Measurements from ENCODE around the gene METAP1.
"Not testable (repeated sequence)": the region's sequence is repeated elsewhere in the genome, so short reads cannot be mapped to it uniquely, and the experiment has no call there.

The METAP1 gene

GRCh38 chr4:99082192-99082591 lies 86.7 kb downstream of the METAP1 start:
- Histone ChIP-seq H3K4me3 (ENCODE audit: low read length) (no peak overlapping the region), H3K27me3 (ENCODE audit: control insufficient read depth, insufficient read depth, low read length) (no peaks in the 10 kb centered on the region), H3K36me3 (ENCODE audit: insufficient read depth, low read length) (peaks cover 72% of the 10 kb centered on the region), H3K4me1 (ENCODE audit: control insufficient read depth, insufficient read depth, low read length) (peaks cover 2% of the 10 kb centered on the region), H3K9me3 (replicated peaks; ENCODE audit: low read length) (no peaks in the 10 kb centered on the region), H3K4me2 (ENCODE audit: low read length) (no peak overlapping the region), H3K9ac (ENCODE audit: low read depth, low read length) (no peak overlapping the region)

- H3K4me2 ChIP-seq (ENCODE audit: low read length) = no peak overlapping the region
- H3K9ac ChIP-seq (ENCODE audit: low read depth, low read length) = no peak overlapping the region
- H3K4me1 ChIP-seq (ENCODE audit: control insufficient read depth, insufficient read depth, low read length) = peaks cover 2% of the 10 kb centered on the region
- H3K4me3 ChIP-seq (ENCODE audit: low read length) = no peak overlapping the region
- H3K27me3 ChIP-seq (ENCODE audit: control insufficient read depth, insufficient read depth, low read length) = no peaks in the 10 kb centered on the region
- no peaks in the 10 kb centered on the region for H3K9me3 ChIP-seq (replicated peaks; ENCODE audit: low read length)
- peaks cover 55% of the 10 kb centered on the region for H3K36me3 ChIP-seq (ENCODE audit: insufficient read depth, low read length)
Measured at GRCh38 chr4:99084595-99084994, 89.1 kb downstream of the METAP1 start.

- Histone ChIP-seq H3K9me3 (replicated peaks; ENCODE audit: low read length) (no peaks in the 10 kb centered on the region), H3K4me1 (ENCODE audit: control insufficient read depth, insufficient read depth, low read length) (peaks cover 14% of the 10 kb centered on the region), H3K4me3 (ENCODE audit: low read length) (peak overlapping the region; percentile 95), H3K36me3 (ENCODE audit: insufficient read depth, low read length) (peaks cover 26% of the 10 kb centered on the region), H3K4me2 (ENCODE audit: low read length) (peak overlapping the region; percentile 87), H3K27me3 (ENCODE audit: control insufficient read depth, insufficient read depth, low read length) (no peaks in the 10 kb centered on the region), H3K9ac (ENCODE audit: low read depth, low read length) (peak overlapping the region; percentile 93)
Measured at GRCh38 chr4:99088023-99088449, 92.5 kb downstream of the METAP1 start.

DNA sequence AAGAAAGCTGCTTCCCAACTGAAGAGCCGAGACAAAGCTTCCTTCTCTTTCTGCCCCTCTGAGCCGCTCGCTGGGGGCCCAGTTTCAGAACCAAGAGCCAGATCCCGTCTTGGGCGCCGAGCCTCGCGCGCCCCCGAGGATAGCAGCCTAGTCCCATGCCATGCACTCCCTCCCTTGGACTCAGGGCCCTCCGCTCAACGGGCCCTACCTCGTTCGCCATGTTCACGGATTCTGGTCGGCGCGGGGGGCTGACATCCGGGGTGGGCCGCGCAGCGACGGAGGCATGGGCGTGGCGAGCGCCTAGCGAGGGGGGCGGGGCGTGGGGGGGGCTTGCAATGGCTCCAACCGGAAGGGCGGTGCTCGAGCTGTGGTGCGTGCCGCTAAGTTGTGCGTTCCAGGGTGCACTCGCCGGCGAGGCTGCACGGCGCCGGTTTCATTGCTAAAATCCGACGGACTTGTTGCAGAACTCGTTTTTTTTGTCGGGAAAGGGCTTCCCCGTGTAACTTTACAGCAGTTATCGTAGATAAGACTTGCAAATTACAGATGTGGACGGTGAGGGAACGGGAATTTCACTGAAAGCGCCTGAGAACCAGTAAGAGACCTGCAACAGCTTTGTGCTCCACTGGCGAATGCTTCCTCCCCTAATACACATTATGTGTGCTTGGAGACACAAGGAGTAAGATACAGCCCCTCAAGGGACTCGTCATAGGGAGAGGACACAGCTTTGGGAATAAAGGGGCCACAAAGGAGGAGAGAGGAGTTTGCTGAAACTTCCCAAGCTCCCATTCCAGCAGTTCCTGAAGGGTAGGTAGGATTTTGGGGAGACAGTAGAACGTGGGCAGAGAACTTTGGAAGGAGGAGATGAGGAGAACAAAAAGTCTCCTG lies 93.2 kb downstream of the METAP1 start, which contains the start of gene ADH5:
TSS of gene ADH5 (minus strand) at position 308 of the 885 bp plus-strand sequence. CDS start at position 220, 88 bp downstream.
- Histone ChIP-seq H3K4me1 (ENCODE audit: control insufficient read depth, insufficient read depth, low read length) (peaks cover 14% of the 10 kb centered on the region), H3K9ac (ENCODE audit: low read depth, low read length) (peak within 1 kb of the TSS; percentile 93), H3K4me2 (ENCODE audit: low read length) (peak within 1 kb of the TSS; percentile 87), H3K27me3 (ENCODE audit: control insufficient read depth, insufficient read depth, low read length) (no peaks in the 10 kb centered on the region), H3K36me3 (ENCODE audit: insufficient read depth, low read length) (peaks cover 20% of the 10 kb centered on the region), H3K4me3 (ENCODE audit: low read length) (peak within 1 kb of the TSS; percentile 95), H3K9me3 (replicated peaks; ENCODE audit: low read length) (no peaks in the 10 kb centered on the region)

GRCh38 chr4:99090481-99091215 lies 95.1 kb downstream of the METAP1 start:
- peak overlapping the region; percentile 87 for H3K4me2 ChIP-seq (ENCODE audit: low read length)
- peaks cover under 1% of the 10 kb centered on the region for H3K36me3 ChIP-seq (ENCODE audit: insufficient read depth, low read length)
- H3K9ac ChIP-seq (ENCODE audit: low read depth, low read length) = no peak overlapping the region
- H3K9me3 ChIP-seq (replicated peaks; ENCODE audit: low read length) = no peaks in the 10 kb centered on the region
- H3K27me3 ChIP-seq (ENCODE audit: control insufficient read depth, insufficient read depth, low read length) = no peaks in the 10 kb centered on the region
- no peak overlapping the region for H3K4me3 ChIP-seq (ENCODE audit: low read length)
- H3K4me1 ChIP-seq (ENCODE audit: control insufficient read depth, insufficient read depth, low read length) = peaks cover 14% of the 10 kb centered on the region

GRCh38 chr4:99091216-99091575 lies 95.7 kb downstream of the METAP1 start:
- H3K9me3 ChIP-seq (replicated peaks; ENCODE audit: low read length) = no peaks in the 10 kb centered on the region
- H3K4me1 ChIP-seq (ENCODE audit: control insufficient read depth, insufficient read depth, low read length) = peaks cover 14% of the 10 kb centered on the region
- no peak overlapping the region for H3K9ac ChIP-seq (ENCODE audit: low read depth, low read length)
- no peak overlapping the region for H3K4me3 ChIP-seq (ENCODE audit: low read length)
- no peaks in the 10 kb centered on the region for H3K36me3 ChIP-seq (ENCODE audit: insufficient read depth, low read length)
- H3K4me2 ChIP-seq (ENCODE audit: low read length) = peak overlapping the region; percentile 87
- no peaks in the 10 kb centered on the region for H3K27me3 ChIP-seq (ENCODE audit: control insufficient read depth, insufficient read depth, low read length)

- H3K4me1 ChIP-seq (ENCODE audit: control insufficient read depth, insufficient read depth, low read length) = peaks cover 12% of the 10 kb centered on the region
- H3K9ac ChIP-seq (ENCODE audit: low read depth, low read length); H3K27me3 ChIP-seq (ENCODE audit: control insufficient read depth, insufficient read depth, low read length); H3K9me3 ChIP-seq (replicated peaks; ENCODE audit: low read length); H3K4me3 ChIP-seq (ENCODE audit: low read length); H3K36me3 ChIP-seq (ENCODE audit: insufficient read depth, low read length); H3K4me2 ChIP-seq (ENCODE audit: low read length): not testable (repeated sequence)
Measured at GRCh38 chr4:99091841-99092240, 96.3 kb downstream of the METAP1 start.

GRCh38 chr4:99099311-99099710 lies 103.8 kb downstream of the METAP1 start:
- H3K9ac ChIP-seq (ENCODE audit: low read depth, low read length) = no peak overlapping the region
- H3K4me1 ChIP-seq (ENCODE audit: control insufficient read depth, insufficient read depth, low read length) = no peaks in the 10 kb centered on the region
- no peak overlapping the region for H3K4me2 ChIP-seq (ENCODE audit: low read length)
- H3K36me3 ChIP-seq (ENCODE audit: insufficient read depth, low read length) = no peaks in the 10 kb centered on the region
- no peaks in the 10 kb centered on the region for H3K27me3 ChIP-seq (ENCODE audit: control insufficient read depth, insufficient read depth, low read length)
- H3K4me3 ChIP-seq (ENCODE audit: low read length) = no peak overlapping the region
- no peaks in the 10 kb centered on the region for H3K9me3 ChIP-seq (replicated peaks; ENCODE audit: low read length)

GRCh38 chr4:99099814-99100213 lies 104.3 kb downstream of the METAP1 start:
- H3K27me3 ChIP-seq (ENCODE audit: control insufficient read depth, insufficient read depth, low read length); H3K4me3 ChIP-seq (ENCODE audit: low read length); H3K36me3 ChIP-seq (ENCODE audit: insufficient read depth, low read length); H3K4me2 ChIP-seq (ENCODE audit: low read length); H3K9ac ChIP-seq (ENCODE audit: low read depth, low read length); H3K4me1 ChIP-seq (ENCODE audit: control insufficient read depth, insufficient read depth, low read length); H3K9me3 ChIP-seq (replicated peaks; ENCODE audit: low read length): not testable (repeated sequence)

- Histone ChIP-seq H3K36me3 (ENCODE audit: insufficient read depth, low read length) (no peaks in the 10 kb centered on the region), H3K4me2 (ENCODE audit: low read length) (no peak overlapping the region), H3K4me1 (ENCODE audit: control insufficient read depth, insufficient read depth, low read length) (no peaks in the 10 kb centered on the region), H3K4me3 (ENCODE audit: low read length) (no peak overlapping the region), H3K27me3 (ENCODE audit: control insufficient read depth, insufficient read depth, low read length) (no peaks in the 10 kb centered on the region), H3K9ac (ENCODE audit: low read depth, low read length) (no peak overlapping the region), H3K9me3 (replicated peaks; ENCODE audit: low read length) (no peaks in the 10 kb centered on the region)
Measured at GRCh38 chr4:99100876-99101275, 105.4 kb downstream of the METAP1 start.

GRCh38 chr4:99102634-99103033 lies 107.1 kb downstream of the METAP1 start:
- H3K9me3 ChIP-seq (replicated peaks; ENCODE audit: low read length) = no peaks in the 10 kb centered on the region
- no peak overlapping the region for H3K9ac ChIP-seq (ENCODE audit: low read depth, low read length)
- no peak overlapping the region for H3K4me2 ChIP-seq (ENCODE audit: low read length)
- no peak overlapping the region for H3K4me3 ChIP-seq (ENCODE audit: low read length)
- no peaks in the 10 kb centered on the region for H3K27me3 ChIP-seq (ENCODE audit: control insufficient read depth, insufficient read depth, low read length)
- no peaks in the 10 kb centered on the region for H3K4me1 ChIP-seq (ENCODE audit: control insufficient read depth, insufficient read depth, low read length)
- no peaks in the 10 kb centered on the region for H3K36me3 ChIP-seq (ENCODE audit: insufficient read depth, low read length)
